HEK293 (cell line): ENCODE measurements around the gene SNTG2.

Experiments used
- CTCF ChIA-PET: fragments of 350-600 bp; formaldehyde crosslinking; extraction: SDS; loops from one replicate; lab custom pipeline; 2021; ENCODE audit warnings: antibody characterized with exemption; lab: Yijun Ruan, JAX
- POLR2A ChIA-PET: fragments of 300-600 bp; formaldehyde crosslinking; extraction: SDS; loops from one replicate; lab custom pipeline; 2020; ENCODE audit warnings: antibody characterized with exemption, inconsistent platforms; lab: Yijun Ruan, JAX
- H3K27ac ChIP-seq: fragments of 200-500 bp; sonication (Bioruptor generic); 2 replicates; pipeline ENCODE4 v1.5.1; 2014; ENCODE audit warnings: low read depth, low read length, control low read depth, inconsistent platforms; ENCODE audit errors: extremely low read depth
- H3K36me3 ChIP-seq, 2 experiments: fragments of 200-500 bp in 1 of 2; sonication (Bioruptor generic) in 1 of 2; 1 replicate in 1 of 2; 2 replicates in 1 of 2; pipeline ENCODE4 v1.5.1; 2014 to 2017; ENCODE audit warnings: inconsistent platforms in 2 of 2, low read length in 2 of 2; ENCODE audit not compliant: control insufficient read depth in 2 of 2, insufficient read depth in 1 of 2
- H3K4me1 ChIP-seq: fragments of 200-500 bp; sonication (Bioruptor generic); 2 replicates; pipeline ENCODE4 v1.5.1; 2014; ENCODE audit warnings: mild to moderate bottlenecking, low read length, inconsistent platforms; ENCODE audit not compliant: control insufficient read depth, insufficient read depth
- H3K4me3 ChIP-seq: 2 replicates; pipeline ENCODE4 v1.5.1; 2011; ENCODE audit warnings: low read depth, mild to moderate bottlenecking, control low read depth, low read length, moderate library complexity
- H3K9me3 ChIP-seq: fragments of 200-500 bp; sonication (Bioruptor generic); 2 replicates; pipeline ENCODE4 v1.5.1; 2014; ENCODE audit warnings: low read depth, low read length, inconsistent platforms; ENCODE audit not compliant: control insufficient read depth, insufficient read depth
- GLIS1 ChIP-seq: fragments of 450-650 bp; formaldehyde crosslinking; IDR thresholded peaks from 2 replicates; pipeline ENCODE4 v1.5.1; 2016; ENCODE audit warnings: missing biosample characterization, missing genetic modification characterization
- HOXA7 ChIP-seq: sonication (generic); formaldehyde crosslinking; IDR thresholded peaks from 2 replicates; pipeline ENCODE4 v1.8.1; 2022; ENCODE audit warnings: missing genetic modification reagents, borderline replicate concordance
- PRDM4 ChIP-seq: fragments of 450-650 bp; formaldehyde crosslinking; IDR thresholded peaks from 2 replicates; pipeline ENCODE4 v1.5.1; 2017; ENCODE audit warnings: missing biosample characterization, missing genetic modification characterization
- SP7 ChIP-seq: fragments of 450-650 bp; formaldehyde crosslinking; IDR thresholded peaks from 2 replicates; pipeline ENCODE4 v1.5.1; 2016; ENCODE audit warnings: missing biosample characterization, missing genetic modification characterization
- ZBTB1 ChIP-seq: fragments of 450-650 bp; formaldehyde crosslinking; IDR thresholded peaks from 2 replicates; pipeline ENCODE4 v1.5.1; 2016; ENCODE audit warnings: missing biosample characterization, missing genetic modification characterization
- ZBTB26 ChIP-seq: fragments of 450-650 bp; formaldehyde crosslinking; optimal IDR thresholded peaks from 2 replicates; pipeline ENCODE3; 2016; ENCODE audit warnings: missing biosample characterization, mild to moderate bottlenecking, missing genetic modification characterization
- ZNF138 ChIP-seq: fragments of 450-650 bp; formaldehyde crosslinking; IDR thresholded peaks from 2 replicates; pipeline ENCODE4 v1.5.1; 2016; ENCODE audit warnings: missing biosample characterization, missing genetic modification characterization, borderline replicate concordance
- ZNF19 ChIP-seq: fragments of 450-650 bp; formaldehyde crosslinking; IDR thresholded peaks from 2 replicates; pipeline ENCODE4; 2016; ENCODE audit warnings: missing biosample characterization, missing genetic modification characterization, low read depth
- ZNF24 ChIP-seq: fragments of 450-650 bp; formaldehyde crosslinking; IDR thresholded peaks from 2 replicates; pipeline ENCODE4 v1.5.1; 2016; ENCODE audit warnings: missing biosample characterization, missing genetic modification characterization
- ZNF266 ChIP-seq: fragments of 450-650 bp; formaldehyde crosslinking; IDR thresholded peaks from 2 replicates; pipeline ENCODE4 v1.5.1; 2016; ENCODE audit warnings: missing biosample characterization, missing genetic modification characterization, low read depth
- ZNF280C ChIP-seq: fragments of 450-650 bp; formaldehyde crosslinking; IDR thresholded peaks from 2 replicates; pipeline ENCODE4 v1.5.1; 2016; ENCODE audit warnings: missing biosample characterization, missing genetic modification characterization
- ZNF280D ChIP-seq: fragments of 450-650 bp; formaldehyde crosslinking; IDR thresholded peaks from 2 replicates; pipeline ENCODE4 v1.5.1; 2016; ENCODE audit warnings: missing biosample characterization, missing genetic modification characterization
- ZNF335 ChIP-seq: fragments of 450-650 bp; formaldehyde crosslinking; conservative IDR thresholded peaks from 2 replicates; pipeline ENCODE4 v1.5.1; 2016; ENCODE audit warnings: missing biosample characterization, missing genetic modification characterization
- ZNF530 ChIP-seq: fragments of 450-650 bp; formaldehyde crosslinking; IDR thresholded peaks from 2 replicates; pipeline ENCODE4 v1.5.1; 2016; ENCODE audit warnings: low read depth, missing biosample characterization, missing genetic modification characterization
- ZNF555 ChIP-seq: fragments of 450-650 bp; formaldehyde crosslinking; conservative IDR thresholded peaks from 2 replicates; pipeline ENCODE4 v1.5.1; 2017; ENCODE audit warnings: missing biosample characterization, mild to moderate bottlenecking, missing genetic modification characterization, inconsistent platforms
- ZNF623 ChIP-seq: fragments of 450-650 bp; formaldehyde crosslinking; IDR thresholded peaks from 2 replicates; pipeline ENCODE4 v1.5.1; 2016; ENCODE audit warnings: missing biosample characterization, missing genetic modification characterization
- ZNF707 ChIP-seq: fragments of 450-650 bp; formaldehyde crosslinking; IDR thresholded peaks from 2 replicates; pipeline ENCODE4 v1.5.1; 2016; ENCODE audit warnings: missing biosample characterization, missing genetic modification characterization
- ZNF830 ChIP-seq: fragments of 450-650 bp; IDR thresholded peaks from 2 replicates; pipeline ENCODE4 v1.5.0; 2018; ENCODE audit warnings: missing biosample characterization, missing genetic modification characterization, low read depth, mild to moderate bottlenecking, moderate library complexity
- ZSCAN18 ChIP-seq: fragments of 450-650 bp; formaldehyde crosslinking; IDR thresholded peaks from 2 replicates; pipeline ENCODE4 v1.5.1; 2016; ENCODE audit warnings: missing biosample characterization, missing genetic modification characterization

The SNTG2 gene

GRCh38 chr2:953975-954686 is 3.5 kb downstream of the SNTG2 start (continued):
- no peak for TF ChIP-seq PRDM4 (tag by site-specific recombination)
- TF ChIP-seq ZNF335 (tag by site-specific recombination) = no peak
- TF ChIP-seq, all 188 proteins: peak for 3

GRCh38 chr2:954687-955000 is 4.0 kb downstream of the SNTG2 start:
- ChIA-PET POLR2A (no interaction called here), CTCF (interaction anchor here (0.7 to 3.1 kb wide), 12 partner anchors 10 to 596 kb away, joined by 3 to 14 read pairs (median 4); no protein-coding TSS in a partner anchor)

More at GRCh38 chr2:954687-955000, 4.0 kb downstream of the SNTG2 start:
- no peaks in the 10 kb centered on the region for H3K36me3 ChIP-seq
- H3K27ac ChIP-seq = no peak overlapping the region
- H3K9me3 ChIP-seq = no peaks in the 10 kb centered on the region
- TF ChIP-seq SP7 (no peak), ZNF623 (tag by site-specific recombination) (no peak), ZNF280C (tag by site-specific recombination) (no peak), ZNF530 (tag by site-specific recombination) (no peak), ZNF280D (tag by site-specific recombination) (no peak), ZBTB26 (tag by site-specific recombination) (no peak), ZNF830 (tag by site-specific recombination) (no peak), ZNF24 (tag by site-specific recombination) (no peak), ZNF138 (tag by site-specific recombination) (no peak), HOXA7 (no peak), ZBTB1 (no peak), ZNF555 (tag by site-specific recombination) (no peak), GLIS1 (tag by site-specific recombination) (no peak), ZNF707 (tag by site-specific recombination) (no peak), ZSCAN18 (tag by site-specific recombination) (no peak), ZNF266 (tag by site-specific recombination) (no peak), ZNF19 (no peak)
- no peak overlapping the region for H3K4me3 ChIP-seq
- H3K4me1 ChIP-seq = no peaks in the 10 kb centered on the region
